ENCODE results near the gene C4orf33. TPM values are rescaled to one million over a fixed set of nuclear protein-coding genes. Genes with fewer than 3 reads are reported as not detected.

Gene C4orf33
- total and polyA plus RNA-seq, 5 donors from 2014 or later, result 4.2 to 18.8 (median 6.6) TPM

DNA sequence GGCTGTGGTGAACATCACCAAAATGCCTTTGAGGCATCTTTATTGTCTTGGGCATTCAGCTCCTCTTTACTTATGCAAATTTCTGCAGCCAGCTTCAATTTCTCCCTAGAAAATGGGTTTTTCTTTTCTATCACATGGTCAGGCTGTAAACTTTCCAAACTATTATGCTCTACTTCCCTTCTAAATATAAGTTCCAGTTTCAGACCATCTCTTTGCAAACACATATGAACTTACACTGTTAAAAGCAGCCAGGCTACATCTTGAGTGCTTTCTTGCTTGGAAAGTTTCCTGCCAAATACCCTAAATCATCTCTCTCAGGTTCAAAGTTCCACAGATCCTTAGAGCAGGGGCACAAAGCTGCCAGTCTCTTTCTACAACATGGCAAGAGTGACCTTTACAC is 15.8 kb upstream of the C4orf33 start:
- Mint-ChIP-seq H3K4me3 (peak overlapping the region in 1 of 4 donors; percentile 69), H3K9me3 (peaks cover 4 to 18% (median 9%) of the 10 kb centered on the region in 7 donors), H3K4me1 (peaks cover 16 to 29% (median 26%) of the 10 kb centered on the region in 4 donors), H3K36me3 (peaks cover 55% of the 10 kb centered on the region), H3K27me3 (no peaks in the 10 kb centered on the region), H3K27ac (no peak overlapping the region)
- Histone ChIP-seq H3K9me3 (ENCODE audit: control insufficient read depth in 2 of 2, low read length in 2 of 2) (peaks cover 0 to 5% of the 10 kb centered on the region in 2 experiments), H3K4me1 (ENCODE audit: control insufficient read depth, insufficient read depth, low read length, poor library complexity, severe bottlenecking) (no peaks in the 10 kb centered on the region), H3K27me3 (ENCODE audit: control insufficient read depth, insufficient read depth, low read length) (no peaks in the 10 kb centered on the region), H3K27ac (ENCODE audit: insufficient read depth, low read length, poor library complexity, severe bottlenecking) (no peak overlapping the region), H3K4me3 (ENCODE audit: low read depth, low read length) (no peak overlapping the region), H3K36me3 (ENCODE audit: control insufficient read depth, insufficient read depth, low read length) (peaks cover 39% of the 10 kb centered on the region)
- no peak for DNase-seq
- no peak for ATAC-seq (ENCODE audit: low read depth in 2 of 2)

DNA sequence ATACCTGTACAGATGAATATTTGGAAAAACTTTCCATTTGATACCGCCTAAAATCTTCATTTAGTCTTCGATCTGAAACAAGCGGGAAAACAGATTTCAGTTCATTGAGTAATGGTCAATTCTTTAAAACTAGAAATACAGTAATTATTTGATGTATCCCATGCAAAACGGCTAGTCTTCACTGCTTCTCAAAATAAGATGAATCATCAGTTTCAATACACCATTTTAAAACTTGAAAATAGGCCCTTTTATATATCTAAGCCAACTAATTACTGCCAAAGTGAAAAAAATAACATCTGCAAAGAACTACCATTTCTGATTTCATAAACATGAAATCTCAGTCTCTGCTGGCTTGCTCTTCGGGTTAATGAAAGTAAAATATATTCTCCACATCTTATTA is 13.7 kb upstream of the C4orf33 start:
- H3K36me3 ChIP-seq (ENCODE audit: control insufficient read depth, insufficient read depth, low read length), result peaks cover 34% of the 10 kb centered on the region
- Mint-ChIP-seq H3K4me3 (no peak overlapping the region), H3K9me3 (peaks cover 3 to 21% (median 7%) of the 10 kb centered on the region in 7 donors), H3K27me3 (no peaks in the 10 kb centered on the region), H3K4me1 (peaks cover 26 to 47% (median 33%) of the 10 kb centered on the region in 4 donors), H3K36me3 (peaks cover 44% of the 10 kb centered on the region), H3K27ac (no peak overlapping the region)
- DNase-seq, result no peak
- H3K27me3 ChIP-seq (ENCODE audit: control insufficient read depth, insufficient read depth, low read length), result no peaks in the 10 kb centered on the region
- no peak for ATAC-seq (ENCODE audit: low read depth in 2 of 2)
- no peak overlapping the region for H3K27ac ChIP-seq (ENCODE audit: insufficient read depth, low read length, poor library complexity, severe bottlenecking)
- H3K4me3 ChIP-seq (ENCODE audit: low read depth, low read length), result no peak overlapping the region
- no peaks in the 10 kb centered on the region for H3K4me1 ChIP-seq (ENCODE audit: control insufficient read depth, insufficient read depth, low read length, poor library complexity, severe bottlenecking)
- peaks cover 0 to 2% of the 10 kb centered on the region in 2 experiments for H3K9me3 ChIP-seq (ENCODE audit: control insufficient read depth in 2 of 2, low read length in 2 of 2)

DNA sequence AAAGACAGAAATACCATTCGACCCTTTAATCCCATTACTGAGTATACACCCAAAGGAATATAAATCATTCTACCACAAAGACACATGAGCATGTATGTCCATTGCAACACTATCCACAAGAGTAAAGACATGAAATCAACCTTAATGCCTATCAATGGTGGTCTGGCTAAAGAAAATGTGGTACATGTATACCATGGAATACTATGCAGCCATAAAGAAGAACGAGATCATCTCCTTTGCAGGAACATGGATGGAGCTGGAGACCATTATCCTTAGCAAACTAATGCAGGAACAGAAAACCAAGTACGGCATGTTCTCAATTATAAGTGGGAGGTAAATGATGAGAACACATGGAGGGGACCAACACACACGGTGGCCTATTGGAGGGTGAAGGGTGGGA is 10.5 kb upstream of the C4orf33 start:
- no peak overlapping the region for H3K4me3 ChIP-seq (ENCODE audit: low read depth, low read length)
- Mint-ChIP-seq H3K27me3 (no peaks in the 10 kb centered on the region), H3K36me3 (peaks cover 20% of the 10 kb centered on the region), H3K4me1 (peaks cover 29 to 38% (median 37%) of the 10 kb centered on the region in 4 donors), H3K9me3 (peaks cover 1 to 8% (median 4%) of the 10 kb centered on the region in 7 donors), H3K27ac (no peak overlapping the region), H3K4me3 (peak overlapping the region in 1 of 4 donors; percentile 45)
- no peak for ATAC-seq (ENCODE audit: low read depth in 2 of 2)
- H3K4me1 ChIP-seq (ENCODE audit: control insufficient read depth, insufficient read depth, low read length, poor library complexity, severe bottlenecking), result peaks cover 18% of the 10 kb centered on the region
- H3K27me3 ChIP-seq (ENCODE audit: control insufficient read depth, insufficient read depth, low read length), result no peaks in the 10 kb centered on the region
- no peak overlapping the region for H3K27ac ChIP-seq (ENCODE audit: insufficient read depth, low read length, poor library complexity, severe bottlenecking)
- peaks cover 20% of the 10 kb centered on the region for H3K36me3 ChIP-seq (ENCODE audit: control insufficient read depth, insufficient read depth, low read length)
- DNase-seq, result no peak
- H3K9me3 ChIP-seq (ENCODE audit: control insufficient read depth in 2 of 2, low read length in 2 of 2), result peaks cover 0 to 2% of the 10 kb centered on the region in 2 experiments

DNA sequence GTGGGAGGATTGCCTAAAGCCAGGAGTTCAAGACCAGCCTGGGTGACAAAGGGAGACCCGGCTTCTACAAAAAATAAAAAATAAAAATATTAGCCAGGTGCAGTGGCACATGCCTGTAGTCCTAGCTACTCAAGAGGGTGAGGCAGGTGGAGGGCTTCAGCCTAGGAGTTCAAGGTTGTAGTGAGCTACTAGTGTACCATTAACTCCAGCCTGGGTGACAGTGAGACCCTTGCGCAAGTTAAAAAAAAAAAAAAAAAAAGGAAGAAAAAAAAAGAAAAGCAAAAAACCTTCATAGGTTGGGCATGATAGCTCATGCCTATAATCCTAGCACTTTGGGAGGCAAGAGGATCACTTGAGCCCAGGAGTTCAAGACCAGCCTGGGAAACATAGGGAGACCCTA is 8.4 kb upstream of the C4orf33 start:
- H3K9me3 ChIP-seq (ENCODE audit: control insufficient read depth in 2 of 2, low read length in 2 of 2), result peaks cover 0 to 2% of the 10 kb centered on the region in 2 experiments
- H3K27me3 Mint-ChIP-seq, result no peaks in the 10 kb centered on the region
- peak overlapping the region in 1 of 4 donors; percentile 66 for H3K4me3 Mint-ChIP-seq
- H3K9me3 Mint-ChIP-seq, result peaks cover 0 to 6% (median 3%) of the 10 kb centered on the region in 7 donors
- H3K4me1 Mint-ChIP-seq, result peaks cover 25 to 38% (median 30%) of the 10 kb centered on the region in 4 donors
- H3K27ac Mint-ChIP-seq, result peak overlapping the region in 1 of 3 donors; percentile 50
- no peak for DNase-seq
- no peaks in the 10 kb centered on the region for H3K27me3 ChIP-seq (ENCODE audit: control insufficient read depth, insufficient read depth, low read length)
- peaks cover 6% of the 10 kb centered on the region for H3K36me3 ChIP-seq (ENCODE audit: control insufficient read depth, insufficient read depth, low read length)
- H3K4me1 ChIP-seq (ENCODE audit: control insufficient read depth, insufficient read depth, low read length, poor library complexity, severe bottlenecking), result peaks cover 37% of the 10 kb centered on the region
- no peak overlapping the region for H3K4me3 ChIP-seq (ENCODE audit: low read depth, low read length)
- no peak overlapping the region for H3K27ac ChIP-seq (ENCODE audit: insufficient read depth, low read length, poor library complexity, severe bottlenecking)
- ATAC-seq (ENCODE audit: low read depth in 2 of 2), result no peak
- H3K36me3 Mint-ChIP-seq, result peaks cover 6% of the 10 kb centered on the region

DNA sequence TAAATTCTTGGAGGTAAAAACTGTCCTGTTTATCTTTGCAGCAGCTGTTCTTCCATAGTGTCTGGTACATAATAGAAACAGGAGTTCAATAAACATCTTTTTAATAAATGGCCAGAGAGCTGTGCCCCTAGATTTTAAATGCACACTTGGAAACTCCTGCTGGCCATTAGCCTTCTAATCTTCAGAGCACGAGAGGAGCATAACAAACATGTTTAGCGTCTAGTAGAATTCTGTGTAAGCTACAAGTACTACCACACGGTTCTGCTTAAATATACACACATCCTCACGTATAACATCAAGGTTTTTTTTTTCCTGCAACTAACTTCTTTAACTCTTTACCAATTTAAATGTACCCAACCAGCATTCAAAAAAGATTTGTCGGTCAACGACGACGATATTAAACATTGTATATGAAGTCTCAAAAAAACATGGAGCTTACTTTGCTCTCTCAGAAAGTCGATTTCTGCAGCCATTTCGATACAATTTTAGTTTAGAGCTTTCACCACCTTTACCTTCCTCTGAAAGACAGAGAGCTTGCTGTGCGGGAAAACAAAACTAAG is 3.2 kb upstream of the C4orf33 start:
- Mint-ChIP-seq H3K27ac (no peak overlapping the region), H3K4me1 (peaks cover 18 to 35% (median 31%) of the 10 kb centered on the region in 4 donors)
- ATAC-seq (ENCODE audit: low read depth in 2 of 2), result no peak

DNA sequence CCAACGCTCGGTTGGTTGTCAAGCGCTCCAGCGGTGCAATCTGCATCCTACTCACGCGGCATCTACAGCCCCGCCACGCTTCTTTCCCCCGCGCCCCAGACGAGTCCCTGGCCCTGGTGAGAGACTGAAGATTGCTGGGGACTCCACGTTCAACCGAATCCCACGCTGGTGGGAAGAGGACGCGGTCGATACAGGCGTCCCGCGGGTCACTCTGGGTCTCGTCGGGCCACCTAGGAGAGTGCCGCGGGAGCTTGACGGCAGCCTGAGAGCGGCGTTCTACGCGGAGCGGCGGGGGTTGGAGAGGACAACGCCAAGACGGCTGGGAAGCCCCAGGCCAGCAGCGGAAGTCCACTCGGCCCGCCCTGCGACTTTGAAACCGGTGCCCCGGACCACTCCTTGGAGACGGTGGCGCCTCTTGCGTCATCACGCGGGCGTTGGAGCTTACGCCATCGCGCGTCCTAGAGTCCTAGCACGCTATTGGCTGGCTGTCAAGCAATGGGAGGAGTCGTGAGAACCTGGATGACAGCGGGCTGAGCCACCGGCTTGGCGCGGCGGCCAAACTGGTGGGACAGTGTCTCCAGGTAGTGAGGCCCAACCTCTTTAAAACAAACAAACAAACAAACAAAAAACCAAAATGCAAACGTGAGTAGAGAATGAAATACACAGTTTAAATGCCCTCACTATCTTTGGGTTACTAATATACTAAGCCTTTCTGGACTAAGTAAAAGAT is 2.6 kb upstream of the C4orf33 start, which contains the start of gene SCLT1:
TSS of gene SCLT1 (minus strand) at position 349 of the 730 bp plus-strand sequence. CDS start 436 bp downstream, outside the sequence.
- DNase-seq (peak; percentile 95 to 98 (median 95)), ATAC-seq (ENCODE audit: low read depth in 2 of 2) (peak; percentile 92 to 93)
- H3K4me1 Mint-ChIP-seq, result peaks cover 16 to 37% (median 35%) of the 10 kb centered on the region in 4 donors
- H3K36me3 Mint-ChIP-seq, result no peaks in the 10 kb centered on the region
- Histone ChIP-seq H3K4me3 (ENCODE audit: low read depth, low read length) (peak within 1 kb of the TSS; percentile 99), H3K9me3 (ENCODE audit: control insufficient read depth in 2 of 2, low read length in 2 of 2) (no peaks in the 10 kb centered on the region), H3K36me3 (ENCODE audit: control insufficient read depth, insufficient read depth, low read length) (no peaks in the 10 kb centered on the region), H3K27me3 (ENCODE audit: control insufficient read depth, insufficient read depth, low read length) (no peaks in the 10 kb centered on the region), H3K4me1 (ENCODE audit: control insufficient read depth, insufficient read depth, low read length, poor library complexity, severe bottlenecking) (peaks cover 54% of the 10 kb centered on the region), H3K27ac (ENCODE audit: insufficient read depth, low read length, poor library complexity, severe bottlenecking) (peak within 1 kb of the TSS; percentile 97)
- no peaks in the 10 kb centered on the region for H3K27me3 Mint-ChIP-seq
- peak within 1 kb of the TSS in 1 of 3 donors; percentile 69 for H3K27ac Mint-ChIP-seq
- H3K9me3 Mint-ChIP-seq, result no peaks in the 10 kb centered on the region
- peak within 1 kb of the TSS in 1 of 4 donors; percentile 55 for H3K4me3 Mint-ChIP-seq

More for the DNA sequence above, 3.2 kb upstream of the C4orf33 start:
- no peaks in the 10 kb centered on the region for H3K36me3 Mint-ChIP-seq
- H3K4me3 ChIP-seq (ENCODE audit: low read depth, low read length), result peak overlapping the region; percentile 99
- H3K9me3 Mint-ChIP-seq, result no peaks in the 10 kb centered on the region
- no peaks in the 10 kb centered on the region for H3K27me3 Mint-ChIP-seq
- H3K4me1 ChIP-seq (ENCODE audit: control insufficient read depth, insufficient read depth, low read length, poor library complexity, severe bottlenecking), result peaks cover 59% of the 10 kb centered on the region
- no peak overlapping the region for H3K4me3 Mint-ChIP-seq
- no peaks in the 10 kb centered on the region for H3K9me3 ChIP-seq (ENCODE audit: control insufficient read depth in 2 of 2, low read length in 2 of 2)
- H3K36me3 ChIP-seq (ENCODE audit: control insufficient read depth, insufficient read depth, low read length), result no peaks in the 10 kb centered on the region
- H3K27ac ChIP-seq (ENCODE audit: insufficient read depth, low read length, poor library complexity, severe bottlenecking), result peak overlapping the region; percentile 97
- no peak for DNase-seq
- no peaks in the 10 kb centered on the region for H3K27me3 ChIP-seq (ENCODE audit: control insufficient read depth, insufficient read depth, low read length)

DNA sequence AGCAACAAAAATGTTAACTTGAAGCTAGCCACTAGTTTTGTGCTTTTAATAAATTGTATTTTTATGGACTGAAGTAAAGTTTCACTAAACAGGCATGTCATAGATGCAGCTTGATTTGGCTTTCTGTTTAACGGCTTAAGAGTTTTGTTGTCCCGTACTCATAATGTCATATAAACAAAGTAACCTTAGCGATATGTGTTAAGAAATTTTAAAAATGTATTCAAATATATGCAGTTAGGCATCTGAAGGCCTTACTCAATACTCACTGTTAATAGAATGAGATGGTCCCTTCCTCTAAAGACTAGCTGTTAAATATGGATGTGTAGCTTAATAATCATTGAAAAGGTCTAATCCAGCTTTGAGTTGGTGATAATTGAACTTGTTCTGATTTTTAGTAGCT is 1.6 kb upstream of the C4orf33 start:
- Histone ChIP-seq H3K4me3 (ENCODE audit: low read depth, low read length) (peak overlapping the region; percentile 99), H3K27ac (ENCODE audit: insufficient read depth, low read length, poor library complexity, severe bottlenecking) (peak overlapping the region; percentile 97), H3K27me3 (ENCODE audit: control insufficient read depth, insufficient read depth, low read length) (no peaks in the 10 kb centered on the region), H3K36me3 (ENCODE audit: control insufficient read depth, insufficient read depth, low read length) (no peaks in the 10 kb centered on the region), H3K9me3 (ENCODE audit: control insufficient read depth in 2 of 2, low read length in 2 of 2) (no peaks in the 10 kb centered on the region), H3K4me1 (ENCODE audit: control insufficient read depth, insufficient read depth, low read length, poor library complexity, severe bottlenecking) (peaks cover 50% of the 10 kb centered on the region)
- H3K4me1 Mint-ChIP-seq, result peaks cover 10 to 38% (median 33%) of the 10 kb centered on the region in 4 donors
- no peaks in the 10 kb centered on the region for H3K9me3 Mint-ChIP-seq
- H3K27me3 Mint-ChIP-seq, result no peaks in the 10 kb centered on the region
- H3K4me3 Mint-ChIP-seq, result peak overlapping the region in 1 of 4 donors; percentile 55
- DNase-seq (no peak), ATAC-seq (ENCODE audit: low read depth in 2 of 2) (no peak)
- peak overlapping the region in 1 of 3 donors; percentile 69 for H3K27ac Mint-ChIP-seq
- H3K36me3 Mint-ChIP-seq, result no peaks in the 10 kb centered on the region
